Left lung (tissue), 10 donors: Measurements from ENCODE around the gene CKM. TPM values are rescaled to one million over a fixed set of nuclear protein-coding genes. Genes with fewer than 3 reads are reported as not detected.

Experiments
- ATAC-seq: fragments of 200-7000 bp; cut with Tn5 transposase; one replicate; pipeline ENCODE4 v1.9.1; 2020; ENCODE audit warnings: moderate library complexity
- DNase-seq, 4 donors: peaks; one replicate each; pipeline ENCODE4 v3.0.0-alpha.2; 2013 to 2020
- H3K27ac ChIP-seq, 2 donors: fragments of 200-600 bp; sonication (generic) in 1 of 2; one replicate each; pipeline versions ENCODE4 v1.5.0 to v1.8.0; 2020 to 2021
- H3K27me3 ChIP-seq, 2 donors: fragments of 200-600 bp; sonication (generic) in 1 of 2; one replicate each; pipeline versions ENCODE4 v1.5.0 to v1.8.0; 2020 to 2021
- H3K36me3 ChIP-seq, 2 donors: fragments of 200-600 bp; sonication (generic) in 1 of 2; one replicate each; pipeline versions ENCODE4 v1.5.0 to v1.8.0; 2020 to 2021
- H3K4me1 ChIP-seq, 2 donors: fragments of 200-600 bp; one replicate each; pipeline ENCODE4 v1.8.0; 2021
- H3K4me3 ChIP-seq, 2 donors: fragments of 200-600 bp; sonication (generic) in 1 of 2; one replicate each; pipeline versions ENCODE4 v1.5.0 to v1.8.0; 2020 to 2021; ENCODE audit warnings: mild to moderate bottlenecking in 1 of 2
- H3K9me3 ChIP-seq, 2 donors: fragments of 200-600 bp; sonication (generic) in 1 of 2; one replicate each; pipeline versions ENCODE4 v1.5.0 to v1.8.0; 2020 to 2021
- CTCF ChIP-seq, 2 donors: fragments of 200-600 bp; sonication (generic) in 1 of 2; IDR thresholded peaks; one replicate each; pipeline versions ENCODE4 v1.5.0 to v1.8.0; 2021; ENCODE audit warnings: antibody characterized with exemption in 2 of 2
- intact Hi-C, 2 donors: fragments of 100-400 bp; cut with DNase I; formaldehyde crosslinking; loops; one replicate each; pipeline versions ENCODE4 v1.11.2 to v1.14.2; 2022
- polyA plus RNA-seq, 6 donors: library from polyadenylated mRNA; unstranded; fragments of 120-200 nt; gene quantifications; one replicate each; pipeline ENCODE4 v1.2.1, GENCODE V29; 2013; ENCODE audit not compliant: insufficient read length in 6 of 6
- total RNA-seq, 2 donors: library from RNA; stranded (reverse); fragmentation: NEBNext Ultra II Directional; extraction: Animal tissue kit (Norgen Biotek cat#: 25700); gene quantifications; one replicate each; pipeline ENCODE4 v1.2.1, GENCODE V29; 2021
- donor health status: DM: no; HTN: yes; CAD: no.
- donor health status: DM: no; HTN: no; CAD: no.

Gene CKM
- total and polyA plus RNA-seq, 8 donors = 0.20 to 1.7 (median 0.38) TPM

- peaks cover 0 to 61% of the 10 kb centered on the region in 2 donors for H3K36me3 ChIP-seq
- no peak overlapping the region for H3K27ac ChIP-seq
- H3K9me3 ChIP-seq = no peaks in the 10 kb centered on the region
- intact Hi-C loops = loop anchor here in 1 of 2 donors (10.0 kb wide), 1 partner anchor 157 kb away; no protein-coding TSS in a partner anchor
- DNase-seq (no peak), ATAC-seq (no peak)
- H3K4me1 ChIP-seq = no peaks in the 10 kb centered on the region
- H3K4me3 ChIP-seq = no peak overlapping the region
- H3K27me3 ChIP-seq = peaks cover 0 to 21% of the 10 kb centered on the region in 2 donors
- TF ChIP-seq CTCF (IDR thresholded peaks at IDR 0.05) = no peak
Observed at GRCh38 chr19:45351401-45351952, 28.8 kb upstream of the CKM start.

- DNase-seq = no peak
- Histone ChIP-seq H3K36me3 (peaks cover 0 to 52% of the 10 kb centered on the region in 2 donors), H3K4me3 (no peak overlapping the region), H3K4me1 (no peaks in the 10 kb centered on the region), H3K27ac (no peak overlapping the region), H3K27me3 (peaks cover 0 to 30% of the 10 kb centered on the region in 2 donors), H3K9me3 (no peaks in the 10 kb centered on the region)
- no peak for ATAC-seq
- TF ChIP-seq CTCF (IDR thresholded peaks at IDR 0.05) = no peak
- intact Hi-C loops = loop anchor here in 1 of 2 donors (10.0 kb wide), 1 partner anchor 156 kb away; no protein-coding TSS in a partner anchor
Observed at GRCh38 chr19:45350477-45351058, 27.9 kb upstream of the CKM start.

- intact Hi-C loops = no loop called here
Observed at GRCh38 chr19:45349430-45349941, 26.8 kb upstream of the CKM start.

GRCh38 chr19:45349126-45349415 is 26.4 kb upstream of the CKM start:
- intact Hi-C loops = no loop called here
- no peaks in the 10 kb centered on the region for H3K4me1 ChIP-seq
- peaks cover 0 to 37% of the 10 kb centered on the region in 2 donors for H3K36me3 ChIP-seq
- no peak for TF ChIP-seq CTCF (IDR thresholded peaks at IDR 0.05)
- H3K27ac ChIP-seq = no peak overlapping the region
- ATAC-seq (no peak), DNase-seq (no peak)
- no peaks in the 10 kb centered on the region for H3K9me3 ChIP-seq
- peaks cover 0 to 42% of the 10 kb centered on the region in 2 donors for H3K27me3 ChIP-seq
- H3K4me3 ChIP-seq = no peak overlapping the region

More at GRCh38 chr19:45349430-45349941, 26.8 kb upstream of the CKM start:
- H3K27me3 ChIP-seq = peaks cover 0 to 41% of the 10 kb centered on the region in 2 donors
- DNase-seq (no peak), ATAC-seq (no peak)
- H3K9me3 ChIP-seq = no peaks in the 10 kb centered on the region
- no peak overlapping the region for H3K27ac ChIP-seq
- H3K36me3 ChIP-seq = peaks cover 0 to 42% of the 10 kb centered on the region in 2 donors
- TF ChIP-seq CTCF (IDR thresholded peaks at IDR 0.05) = no peak
- H3K4me3 ChIP-seq = no peak overlapping the region
- no peaks in the 10 kb centered on the region for H3K4me1 ChIP-seq

GRCh38 chr19:45348367-45349125 is 25.9 kb upstream of the CKM start:
- H3K4me1 ChIP-seq = no peaks in the 10 kb centered on the region
- intact Hi-C loops = no loop called here
- DNase-seq = no peak
- no peak for TF ChIP-seq CTCF (IDR thresholded peaks at IDR 0.05)
- no peak overlapping the region for H3K27ac ChIP-seq
- ATAC-seq = no peak
- H3K27me3 ChIP-seq = peaks cover 0 to 42% of the 10 kb centered on the region in 2 donors
- H3K9me3 ChIP-seq = no peaks in the 10 kb centered on the region
- H3K4me3 ChIP-seq = no peak overlapping the region
- H3K36me3 ChIP-seq = peaks cover 0 to 33% of the 10 kb centered on the region in 2 donors
